HEK293 (cell line): Measurements from ENCODE around the gene RND1.

Experiments used
- FEZF1 ChIP-seq: fragments of 450-650 bp; formaldehyde crosslinking; IDR thresholded peaks from 2 replicates; pipeline ENCODE4 v1.5.1; 2016; ENCODE audit warnings: missing biosample characterization, missing genetic modification characterization
- MEIS1 ChIP-seq: sonication (generic); formaldehyde crosslinking; IDR thresholded peaks from 2 replicates; pipeline ENCODE4 v1.8.1; 2022; ENCODE audit warnings: missing genetic modification reagents, mild to moderate bottlenecking, borderline replicate concordance
- REST ChIP-seq: fragments of 450-650 bp; formaldehyde crosslinking; IDR thresholded peaks from 2 replicates; pipeline ENCODE4 v1.5.1; 2016; ENCODE audit warnings: missing biosample characterization, missing genetic modification characterization
- ZNF501 ChIP-seq: fragments of 450-650 bp; formaldehyde crosslinking; IDR thresholded peaks from 2 replicates; pipeline ENCODE4 v1.5.1; 2016; ENCODE audit warnings: missing biosample characterization, missing genetic modification characterization
- TF ChIP-seq, protein P1 (sequence below): fragments of 450-650 bp; formaldehyde crosslinking; IDR thresholded peaks from 2 replicates; pipeline ENCODE4 v1.5.1; 2016; ENCODE audit warnings: missing biosample characterization, missing genetic modification characterization

DNA sequence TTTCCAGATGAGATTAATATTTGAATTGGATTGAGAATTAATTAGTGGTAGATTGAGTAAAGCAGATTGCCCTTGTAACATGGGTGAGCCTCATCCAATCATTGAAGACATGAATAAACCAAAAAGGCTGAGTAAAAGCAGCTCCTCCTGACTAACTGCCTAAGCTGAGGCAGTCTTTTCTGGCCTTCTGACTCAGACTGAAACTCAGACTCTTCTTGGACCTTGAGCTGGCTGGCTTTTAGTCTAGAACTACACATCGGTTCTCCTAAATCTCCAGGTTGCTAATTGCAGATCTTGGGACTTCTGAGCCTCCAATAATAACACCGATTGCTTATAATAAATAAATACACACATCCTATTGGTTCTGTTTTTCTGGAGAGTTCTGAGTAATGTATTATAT is 35.6 kb upstream of the RND1 start:
- no peak for TF ChIP-seq ZNF501 (tag by site-specific recombination)
- TF ChIP-seq, protein P1, sequence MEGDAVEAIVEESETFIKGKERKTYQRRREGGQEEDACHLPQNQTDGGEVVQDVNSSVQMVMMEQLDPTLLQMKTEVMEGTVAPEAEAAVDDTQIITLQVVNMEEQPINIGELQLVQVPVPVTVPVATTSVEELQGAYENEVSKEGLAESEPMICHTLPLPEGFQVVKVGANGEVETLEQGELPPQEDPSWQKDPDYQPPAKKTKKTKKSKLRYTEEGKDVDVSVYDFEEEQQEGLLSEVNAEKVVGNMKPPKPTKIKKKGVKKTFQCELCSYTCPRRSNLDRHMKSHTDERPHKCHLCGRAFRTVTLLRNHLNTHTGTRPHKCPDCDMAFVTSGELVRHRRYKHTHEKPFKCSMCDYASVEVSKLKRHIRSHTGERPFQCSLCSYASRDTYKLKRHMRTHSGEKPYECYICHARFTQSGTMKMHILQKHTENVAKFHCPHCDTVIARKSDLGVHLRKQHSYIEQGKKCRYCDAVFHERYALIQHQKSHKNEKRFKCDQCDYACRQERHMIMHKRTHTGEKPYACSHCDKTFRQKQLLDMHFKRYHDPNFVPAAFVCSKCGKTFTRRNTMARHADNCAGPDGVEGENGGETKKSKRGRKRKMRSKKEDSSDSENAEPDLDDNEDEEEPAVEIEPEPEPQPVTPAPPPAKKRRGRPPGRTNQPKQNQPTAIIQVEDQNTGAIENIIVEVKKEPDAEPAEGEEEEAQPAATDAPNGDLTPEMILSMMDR (tag by site-specific recombination), result no peak
- TF ChIP-seq MEIS1 (CRISPR knock-in tag), result no peak
- no peak for TF ChIP-seq REST (tag by site-specific recombination)
- 0 out of 2 replicates have a peak, but pooled peaks have one; percentile 18 for TF ChIP-seq FEZF1
